ENCODE results near the gene ZMYM4. TPM values are rescaled to one million over a fixed set of nuclear protein-coding genes. Genes with fewer than 3 reads are reported as not detected.
A peak's percentile ranks its signal among the peaks of the same experiment; 100 is the strongest.

The ZMYM4 gene
- total RNA-seq, 3 donors from 2014 or later = 30.5 to 46.6 (median 31.6) TPM

DNA sequence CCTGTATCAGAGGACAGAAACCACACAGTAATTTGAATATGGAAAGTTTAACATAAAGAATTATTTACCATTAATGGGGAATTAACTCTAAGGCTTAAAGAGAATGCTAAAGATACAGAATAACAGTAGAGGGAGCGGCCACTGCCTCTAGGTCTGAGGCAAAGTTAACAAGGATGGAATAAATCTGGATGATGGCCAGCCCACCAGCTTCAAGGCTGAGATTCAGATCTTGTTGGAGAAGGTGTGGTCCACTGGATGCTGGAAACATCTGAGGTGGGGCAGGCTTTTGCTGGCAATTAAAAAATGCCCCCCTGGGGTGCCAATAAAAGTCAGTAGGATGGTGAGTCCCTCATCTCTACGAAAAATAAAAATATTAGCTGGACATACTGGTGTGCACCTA lies 29.4 kb downstream of the ZMYM4 start:
- Histone ChIP-seq H3K9me3 (no peaks in the 10 kb centered on the region), H3K4me3 (no peak overlapping the region), H3K36me3 (ENCODE audit: low read depth) (no peaks in the 10 kb centered on the region), H3K4me1 (ENCODE audit: low read depth) (no peaks in the 10 kb centered on the region)
- ATAC-seq (no peak), DNase-seq (no peak)
- TF ChIP-seq, protein P1, sequence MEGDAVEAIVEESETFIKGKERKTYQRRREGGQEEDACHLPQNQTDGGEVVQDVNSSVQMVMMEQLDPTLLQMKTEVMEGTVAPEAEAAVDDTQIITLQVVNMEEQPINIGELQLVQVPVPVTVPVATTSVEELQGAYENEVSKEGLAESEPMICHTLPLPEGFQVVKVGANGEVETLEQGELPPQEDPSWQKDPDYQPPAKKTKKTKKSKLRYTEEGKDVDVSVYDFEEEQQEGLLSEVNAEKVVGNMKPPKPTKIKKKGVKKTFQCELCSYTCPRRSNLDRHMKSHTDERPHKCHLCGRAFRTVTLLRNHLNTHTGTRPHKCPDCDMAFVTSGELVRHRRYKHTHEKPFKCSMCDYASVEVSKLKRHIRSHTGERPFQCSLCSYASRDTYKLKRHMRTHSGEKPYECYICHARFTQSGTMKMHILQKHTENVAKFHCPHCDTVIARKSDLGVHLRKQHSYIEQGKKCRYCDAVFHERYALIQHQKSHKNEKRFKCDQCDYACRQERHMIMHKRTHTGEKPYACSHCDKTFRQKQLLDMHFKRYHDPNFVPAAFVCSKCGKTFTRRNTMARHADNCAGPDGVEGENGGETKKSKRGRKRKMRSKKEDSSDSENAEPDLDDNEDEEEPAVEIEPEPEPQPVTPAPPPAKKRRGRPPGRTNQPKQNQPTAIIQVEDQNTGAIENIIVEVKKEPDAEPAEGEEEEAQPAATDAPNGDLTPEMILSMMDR (IDR thresholded peaks at IDR 0.05) = no peak
- intact Hi-C loops (cut with DNase I, micrococcal nuclease) = loop anchor here in 1 of 2 donors (5.0 kb wide), 1 partner anchor 96 kb away; no protein-coding TSS in a partner anchor

DNA sequence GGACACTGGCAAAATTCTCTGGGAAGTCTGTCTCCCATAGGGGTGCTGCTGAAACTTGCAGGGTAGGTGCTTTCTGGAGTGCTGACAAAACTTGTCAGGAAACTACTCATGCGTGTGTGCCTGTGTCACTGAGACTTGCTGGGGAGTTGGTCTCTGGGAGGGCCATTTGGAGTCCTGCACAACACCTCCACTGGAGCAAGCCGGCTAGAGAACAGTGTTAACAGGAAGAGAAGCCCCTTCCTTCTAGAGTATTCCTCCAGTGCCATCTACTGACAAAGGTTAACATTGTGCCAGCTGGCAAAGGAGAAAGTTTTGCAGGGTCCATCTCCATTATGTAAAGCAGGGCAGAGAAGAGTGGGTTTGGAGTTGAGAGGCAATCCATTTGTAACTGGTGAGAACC lies 30.0 kb downstream of the ZMYM4 start:
- TF ChIP-seq, protein P1 (IDR thresholded peaks at IDR 0.05) = no peak
- no peaks in the 10 kb centered on the region for H3K4me1 ChIP-seq (ENCODE audit: low read depth)
- H3K36me3 ChIP-seq (ENCODE audit: low read depth) = no peaks in the 10 kb centered on the region
- ATAC-seq = peak; percentile 80
- no peak overlapping the region for H3K4me3 ChIP-seq
- DNase-seq = peak in 1 of 3 donors; percentile 30
- H3K9me3 ChIP-seq = no peaks in the 10 kb centered on the region
- intact Hi-C loops (cut with DNase I, micrococcal nuclease) = loop anchor here in 1 of 2 donors (5.0 kb wide), 1 partner anchor 96 kb away; no protein-coding TSS in a partner anchor

DNA sequence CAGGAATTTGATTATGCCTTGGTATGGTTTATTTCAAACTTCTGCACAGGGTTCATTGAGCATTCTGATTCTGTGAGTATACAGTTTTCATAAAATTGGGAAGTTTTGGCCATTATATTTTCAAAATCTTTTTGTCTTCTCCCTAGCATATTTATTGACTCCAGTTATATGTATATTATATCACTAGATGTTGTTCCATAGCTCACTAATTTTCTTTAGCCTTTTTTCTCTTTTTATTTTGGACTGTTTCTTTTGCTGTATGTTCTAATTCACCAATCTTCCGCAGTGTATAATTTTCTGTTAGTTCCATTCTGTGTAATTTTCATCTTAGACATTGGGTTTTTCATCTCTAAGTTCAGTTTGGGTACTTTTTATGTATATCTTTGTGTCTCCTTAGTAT lies 31.9 kb downstream of the ZMYM4 start:
- TF ChIP-seq, protein P1 (IDR thresholded peaks at IDR 0.05) = no peak
- no peaks in the 10 kb centered on the region for H3K36me3 ChIP-seq (ENCODE audit: low read depth)
- no peaks in the 10 kb centered on the region for H3K9me3 ChIP-seq
- intact Hi-C loops (cut with DNase I, micrococcal nuclease) = no loop called here
- no peak for DNase-seq
- H3K4me3 ChIP-seq = no peak overlapping the region
- no peak for ATAC-seq
- H3K4me1 ChIP-seq (ENCODE audit: low read depth) = no peaks in the 10 kb centered on the region

DNA sequence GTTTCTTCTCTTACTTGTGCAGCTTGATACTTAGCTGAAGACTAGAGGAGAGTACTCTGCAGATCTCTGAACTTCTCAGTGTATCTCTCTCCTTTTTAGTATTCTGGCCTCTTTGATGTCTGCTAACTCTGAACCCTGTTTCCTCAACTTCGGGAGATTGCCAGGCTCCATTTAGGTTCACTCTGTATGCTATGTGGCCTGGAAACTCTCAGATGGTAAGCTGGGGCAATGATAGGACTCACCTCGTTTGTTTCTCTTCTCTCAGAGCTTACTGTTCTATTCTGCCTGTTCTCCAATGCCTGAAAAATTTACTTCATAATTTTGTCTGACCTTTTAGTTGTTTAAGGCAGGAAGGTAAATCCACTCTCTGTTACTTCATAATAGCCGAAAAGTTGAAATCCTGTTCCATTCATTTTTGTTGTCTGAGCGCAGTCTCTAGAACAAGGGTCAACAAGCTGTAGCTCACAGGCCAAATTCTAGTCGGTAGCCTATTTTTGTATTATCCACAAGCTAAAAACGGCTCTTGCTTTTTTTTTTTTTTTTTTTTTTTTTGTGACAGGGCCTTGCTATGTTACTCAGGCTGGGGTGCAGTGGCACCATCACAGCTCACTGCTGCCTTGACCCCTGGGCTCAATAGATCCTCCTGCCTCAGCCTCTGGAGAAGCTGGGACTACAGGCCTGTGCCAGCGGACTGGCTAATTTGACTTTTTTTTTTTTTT lies 33.3 kb downstream of the ZMYM4 start:
- TF ChIP-seq, protein P1 (IDR thresholded peaks at IDR 0.05) = no peak
- ATAC-seq (no peak), DNase-seq (no peak)
- H3K36me3 ChIP-seq (ENCODE audit: low read depth) = no peaks in the 10 kb centered on the region
- no peaks in the 10 kb centered on the region for H3K9me3 ChIP-seq
- H3K4me1 ChIP-seq (ENCODE audit: low read depth) = no peaks in the 10 kb centered on the region
- H3K4me3 ChIP-seq = no peak overlapping the region
- intact Hi-C loops (cut with DNase I, micrococcal nuclease) = no loop called here

DNA sequence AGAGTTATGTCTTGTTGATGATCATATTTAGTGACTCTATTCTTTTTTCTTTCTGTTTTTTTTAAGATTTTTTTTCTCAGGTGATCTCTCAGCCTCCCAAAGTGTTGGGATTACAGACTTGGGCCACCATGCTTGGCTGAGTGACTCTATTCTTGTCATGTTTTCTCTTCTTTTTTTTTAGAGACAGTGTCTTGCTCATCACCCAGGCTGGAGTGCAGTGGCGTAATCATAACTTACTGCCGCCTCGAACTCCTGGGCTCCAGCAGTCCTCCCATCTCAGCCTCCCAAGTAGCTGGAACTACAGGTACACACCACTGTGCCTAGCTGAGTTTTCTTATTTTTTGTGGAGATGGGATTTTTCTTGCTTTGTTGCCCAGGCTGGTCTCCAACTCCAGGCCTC lies 36.9 kb downstream of the ZMYM4 start:
- Histone ChIP-seq H3K4me3 (no peak overlapping the region), H3K36me3 (ENCODE audit: low read depth) (no peaks in the 10 kb centered on the region), H3K9me3 (no peaks in the 10 kb centered on the region), H3K4me1 (ENCODE audit: low read depth) (no peaks in the 10 kb centered on the region)
- DNase-seq = no peak
- intact Hi-C loops (cut with DNase I, micrococcal nuclease) = no loop called here
- TF ChIP-seq, protein P1 (IDR thresholded peaks at IDR 0.05) = no peak
- ATAC-seq = no peak
